SU-DHL-6 (cell line): ENCODE results near the gene TMEM39A.

Experiments
- H2AFZ ChIP-seq: fragments of 200-600 bp; sonication (generic); 2 replicates; pipeline ENCODE4 v1.6.1; 2014; ENCODE audit warnings: low read depth, mild to moderate bottlenecking, moderate library complexity, mixed read lengths, antibody characterized with exemption, low read length; ENCODE audit not compliant: severe bottlenecking
- H3F3A ChIP-seq: fragments of 200-600 bp; shearing (Covaris generic); 2 replicates; pipeline ENCODE4 v1.6.0; 2016; ENCODE audit warnings: antibody characterized with exemption, mild to moderate bottlenecking; ENCODE audit not compliant: insufficient read depth
- H3K27ac ChIP-seq: fragments of 200-600 bp; sonication (generic); 2 replicates; pipeline ENCODE4 v1.5.1; 2016; ENCODE audit warnings: low read depth, mild to moderate bottlenecking, low read length, moderate library complexity, mixed read lengths
- H3K27me3 ChIP-seq: fragments of 200-600 bp; sonication (generic), shearing (Covaris generic); 2 replicates; pipeline ENCODE4 v1.6.0; 2014; ENCODE audit warnings: mild to moderate bottlenecking, low read length
- H3K36me3 ChIP-seq: fragments of 200-600 bp; sonication (generic); 2 replicates; pipeline ENCODE4 v1.6.1; 2014; ENCODE audit warnings: mild to moderate bottlenecking, low read length, mixed read lengths
- H3K4me2 ChIP-seq: fragments of 300-600, 200-600 bp; shearing (Covaris generic), sonication (generic); 2 replicates; pipeline ENCODE4 v1.6.0; 2014; ENCODE audit warnings: low read length, low read depth, mild to moderate bottlenecking; ENCODE audit not compliant: poor library complexity, severe bottlenecking
- H3K4me3 ChIP-seq: fragments of 200-600 bp; sonication (generic); 2 replicates; pipeline ENCODE4 v1.5.1; 2014; ENCODE audit warnings: antibody characterized with exemption, low read length, mild to moderate bottlenecking, mixed read lengths; ENCODE audit not compliant: insufficient read depth, poor library complexity, severe bottlenecking
- H3K79me2 ChIP-seq: fragments of 200-600 bp; sonication (generic); 2 replicates; pipeline ENCODE4 v1.6.1; 2014; ENCODE audit warnings: mild to moderate bottlenecking, low read length, moderate library complexity; ENCODE audit not compliant: insufficient read depth
- H3K9ac ChIP-seq: fragments of 200-600 bp; sonication (generic); 2 replicates; pipeline ENCODE4 v1.7.0; 2014; ENCODE audit warnings: mild to moderate bottlenecking, low read length
- H3K9me2 ChIP-seq: fragments of 200-600 bp; sonication (generic); replicated peaks from 2 replicates; pipeline ENCODE4 v1.6.1; 2014; ENCODE audit warnings: low read length; ENCODE audit not compliant: insufficient read depth
- H3K9me3 ChIP-seq: fragments of 200-600 bp; sonication (generic); 2 replicates; pipeline ENCODE4 v1.6.1; 2014; ENCODE audit warnings: low read length, mixed read lengths; ENCODE audit not compliant: insufficient read depth
- H4K20me1 ChIP-seq: fragments of 200-600 bp; sonication (generic); 2 replicates; pipeline ENCODE4 v1.6.1; 2014; ENCODE audit warnings: low read depth, mild to moderate bottlenecking, antibody characterized with exemption, low read length, moderate library complexity, mixed read lengths
- EZH2phosphoT487 ChIP-seq: fragments of 200-600 bp; sonication (generic), shearing (Covaris generic); conservative IDR thresholded peaks from 2 replicates; pipeline ENCODE4 v1.6.1; 2018; ENCODE audit warnings: mild to moderate bottlenecking, antibody characterized with exemption, low read length, moderate library complexity, mixed read lengths
- TF ChIP-seq, protein P1 (sequence below): fragments of 200-600 bp; sonication (generic); IDR thresholded peaks from one replicate; pipeline ENCODE4 v1.5.1; 2017; ENCODE audit warnings: antibody characterized with exemption, mild to moderate bottlenecking, low read length, moderate library complexity; ENCODE audit not compliant: insufficient read depth, poor library complexity, severe bottlenecking

The TMEM39A gene

DNA sequence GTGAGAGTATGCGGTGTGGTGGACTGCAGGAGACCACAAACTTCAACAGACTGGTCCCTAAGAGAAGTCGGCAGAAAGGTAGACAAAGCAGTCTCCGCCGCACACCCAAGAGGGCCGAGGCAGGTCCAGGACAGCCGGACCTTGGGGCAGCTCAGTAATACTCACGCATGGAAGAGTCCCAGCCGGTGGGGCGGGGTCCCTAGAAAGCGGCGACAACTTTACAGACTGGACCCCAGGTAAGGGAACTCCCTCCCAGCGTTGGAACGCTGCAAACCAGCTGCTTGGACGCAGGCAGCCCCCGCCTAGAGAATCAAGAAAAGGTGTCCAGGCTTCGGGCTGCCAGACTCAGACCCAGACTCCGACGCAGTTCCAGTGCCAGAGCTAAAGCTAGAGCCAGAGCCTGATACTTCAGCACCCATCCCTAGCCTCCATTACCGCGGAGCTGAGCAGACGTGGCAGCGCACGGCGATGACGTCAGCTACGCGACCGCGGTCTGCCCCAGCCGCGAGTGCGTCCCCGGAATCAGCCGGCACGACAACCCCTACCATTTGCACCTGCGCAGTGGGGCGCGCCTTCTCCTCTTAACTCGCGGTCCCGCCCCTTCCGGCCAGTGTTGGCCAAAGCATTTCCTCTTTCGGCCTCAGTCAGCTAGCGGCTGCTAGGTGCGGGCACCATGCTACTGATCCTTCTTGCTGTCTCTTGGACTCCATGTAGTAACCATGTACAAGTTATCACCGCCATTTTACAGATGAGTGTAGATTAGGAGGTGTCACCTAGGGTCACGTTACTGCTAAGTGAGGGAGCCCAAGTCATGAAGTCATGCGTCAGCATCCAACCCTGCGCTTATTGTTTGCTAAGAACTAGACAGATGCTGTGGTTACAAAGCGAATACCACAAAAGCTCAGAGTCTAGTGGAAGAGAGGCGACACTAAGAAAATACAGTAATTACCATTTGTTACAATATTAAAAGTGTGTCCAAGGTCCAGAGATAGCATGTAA is at the start of gene TMEM39A:
Gene TMEM39A (minus strand): TSS at position 445 of the 999 bp plus-strand sequence. CDS start 1,541 bp downstream, outside the sequence.
- Histone ChIP-seq H3K9me3 (no peaks in the 10 kb centered on the region), H3K9ac (peak within 1 kb of the TSS; percentile 80), H3K27ac (peak within 1 kb of the TSS; percentile 71), H4K20me1 (no peaks in the 10 kb centered on the region), H3K27me3 (no peaks in the 10 kb centered on the region), H2AFZ (peak within 1 kb of the TSS; percentile 52), H3K79me2 (peaks cover 23% of the 10 kb centered on the region), H3F3A (peaks cover 15% of the 10 kb centered on the region), H3K4me3 (peak within 1 kb of the TSS; percentile 81), H3K36me3 (peaks cover 13% of the 10 kb centered on the region; the same call in 1 of the 2 replicates), H3K4me2 (peak within 1 kb of the TSS; percentile 81), H3K9me2 (no peaks in the 10 kb centered on the region)
- TF ChIP-seq EZH2phosphoT487, result no peak
- TF ChIP-seq, protein P1, sequence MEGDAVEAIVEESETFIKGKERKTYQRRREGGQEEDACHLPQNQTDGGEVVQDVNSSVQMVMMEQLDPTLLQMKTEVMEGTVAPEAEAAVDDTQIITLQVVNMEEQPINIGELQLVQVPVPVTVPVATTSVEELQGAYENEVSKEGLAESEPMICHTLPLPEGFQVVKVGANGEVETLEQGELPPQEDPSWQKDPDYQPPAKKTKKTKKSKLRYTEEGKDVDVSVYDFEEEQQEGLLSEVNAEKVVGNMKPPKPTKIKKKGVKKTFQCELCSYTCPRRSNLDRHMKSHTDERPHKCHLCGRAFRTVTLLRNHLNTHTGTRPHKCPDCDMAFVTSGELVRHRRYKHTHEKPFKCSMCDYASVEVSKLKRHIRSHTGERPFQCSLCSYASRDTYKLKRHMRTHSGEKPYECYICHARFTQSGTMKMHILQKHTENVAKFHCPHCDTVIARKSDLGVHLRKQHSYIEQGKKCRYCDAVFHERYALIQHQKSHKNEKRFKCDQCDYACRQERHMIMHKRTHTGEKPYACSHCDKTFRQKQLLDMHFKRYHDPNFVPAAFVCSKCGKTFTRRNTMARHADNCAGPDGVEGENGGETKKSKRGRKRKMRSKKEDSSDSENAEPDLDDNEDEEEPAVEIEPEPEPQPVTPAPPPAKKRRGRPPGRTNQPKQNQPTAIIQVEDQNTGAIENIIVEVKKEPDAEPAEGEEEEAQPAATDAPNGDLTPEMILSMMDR, result no peak

DNA sequence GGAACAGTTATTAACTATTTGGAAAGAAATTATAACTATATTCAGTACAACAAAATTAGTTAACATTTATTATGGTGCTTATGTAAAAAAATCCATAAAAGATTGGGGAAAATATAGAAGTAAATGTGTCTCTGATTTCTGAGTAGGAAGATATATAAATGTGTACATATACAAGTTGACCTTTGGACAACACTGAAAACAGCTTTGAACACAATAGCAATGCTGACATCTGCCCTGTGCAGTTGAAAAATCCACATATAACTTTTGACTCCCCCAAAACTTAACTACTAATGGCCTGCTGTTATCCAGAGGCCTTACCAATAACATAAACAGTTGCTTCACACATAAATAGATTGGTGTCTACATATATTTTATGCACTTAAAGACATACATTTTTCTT is 47.3 kb upstream of the TMEM39A start:
- no peak overlapping the region for H3K9ac ChIP-seq
- TF ChIP-seq, protein P1, result no peak
- no peak for TF ChIP-seq EZH2phosphoT487
- H3K9me3 ChIP-seq, result no peaks in the 10 kb centered on the region
- H3K79me2 ChIP-seq, result peaks cover 5% of the 10 kb centered on the region; the same call in 1 of the 2 replicates
- H3K4me3 ChIP-seq, result no peak overlapping the region
- H3F3A ChIP-seq, result peaks cover 21% of the 10 kb centered on the region; the same call in 1 of the 2 replicates
- H3K4me2 ChIP-seq, result no peak overlapping the region
- H2AFZ ChIP-seq, result no peak overlapping the region
- no peaks in the 10 kb centered on the region for H3K27me3 ChIP-seq
- H3K9me2 ChIP-seq, result no peaks in the 10 kb centered on the region
- H4K20me1 ChIP-seq, result no peaks in the 10 kb centered on the region
- no peak overlapping the region for H3K27ac ChIP-seq
- H3K36me3 ChIP-seq, result peaks cover 32% of the 10 kb centered on the region; the same call in 1 of the 2 replicates

- no peak for TF ChIP-seq EZH2phosphoT487
- TF ChIP-seq, protein P1, result no peak
- no peak overlapping the region for H3K27ac ChIP-seq
- no peak overlapping the region for H2AFZ ChIP-seq
- no peak overlapping the region for H3K4me3 ChIP-seq
- H4K20me1 ChIP-seq, result no peaks in the 10 kb centered on the region
- no peak overlapping the region for H3K9ac ChIP-seq
- peaks cover 5% of the 10 kb centered on the region; the same call in 1 of the 2 replicates for H3K79me2 ChIP-seq
- peaks cover 22% of the 10 kb centered on the region for H3K36me3 ChIP-seq
- 0 out of 2 replicates have a peak, but pooled peaks cover 11% of the 10 kb centered on the region for H3F3A ChIP-seq
- H3K9me3 ChIP-seq, result no peaks in the 10 kb centered on the region
- no peak overlapping the region for H3K4me2 ChIP-seq
- H3K27me3 ChIP-seq, result no peaks in the 10 kb centered on the region
- no peaks in the 10 kb centered on the region for H3K9me2 ChIP-seq
Measured at GRCh38 chr3:119508172-119508845, 44.9 kb upstream of the TMEM39A start.
